ENCODE results near the gene ATP6V1G2. TPM values are rescaled to one million over a fixed set of nuclear protein-coding genes. Genes with fewer than 3 reads are reported as not detected.
A peak's percentile ranks its signal among the peaks of the same experiment; 100 is the strongest.

Gene ATP6V1G2
- total and polyA plus RNA-seq, 4 donors: 0.28 to 1.5 (median 0.52) TPM

- Histone ChIP-seq H3K4me3 (no peak overlapping the region), H3K4me1 (ENCODE audit: control insufficient read depth in 5 of 5, insufficient read depth in 5 of 5, low read length in 5 of 5) (peaks cover 0 to 6% (median 1%) of the 10 kb centered on the region in 5 donors), H3K27ac (ENCODE audit: low read depth in 1 of 2, low read length in 1 of 2) (no peak overlapping the region), H3K36me3 (ENCODE audit: control insufficient read depth in 4 of 4, insufficient read depth in 4 of 4, low read length in 4 of 4) (peaks cover 31 to 53% (median 46%) of the 10 kb centered on the region in 4 donors), H3K27me3 (ENCODE audit: control insufficient read depth in 3 of 3, insufficient read depth in 3 of 3, low read length in 2 of 3) (no peaks in the 10 kb centered on the region), H3K9ac (ENCODE audit: insufficient read depth in 1 of 2, low read length in 2 of 2) (no peak overlapping the region), H3K9me3 (ENCODE audit: control insufficient read depth in 4 of 4, insufficient read depth in 3 of 4, low read length in 3 of 4) (no peaks in the 10 kb centered on the region)
- no peak for TF ChIP-seq CTCF (IDR thresholded peaks at IDR 0.05; ENCODE audit: control extremely low read depth, extremely low read depth)
- WGBS, 2 donors: 94% methylated on average over 7 of the region's 7 CpGs
- DNase-seq: no peak
- no peak for ATAC-seq (ENCODE audit: insufficient read depth, low FRiP score)
Observed at GRCh38 chr6:31531162-31531561, 15.2 kb downstream of the ATP6V1G2 start.

- H3K4me1 ChIP-seq (ENCODE audit: control insufficient read depth in 5 of 5, insufficient read depth in 5 of 5, low read length in 5 of 5): peaks cover 0 to 6% (median 3%) of the 10 kb centered on the region in 5 donors
- DNase-seq: no peak
- WGBS, 2 donors: 72 to 81% methylated on average over 5 to 6 of the region's 6 CpGs
- H3K9ac ChIP-seq (ENCODE audit: insufficient read depth in 1 of 2, low read length in 2 of 2): no peak overlapping the region
- H3K27ac ChIP-seq (ENCODE audit: low read depth in 1 of 2, low read length in 1 of 2): no peak overlapping the region
- no peak overlapping the region for H3K4me3 ChIP-seq
- TF ChIP-seq CTCF (IDR thresholded peaks at IDR 0.05; ENCODE audit: control extremely low read depth, extremely low read depth): no peak
- no peaks in the 10 kb centered on the region for H3K27me3 ChIP-seq (ENCODE audit: control insufficient read depth in 3 of 3, insufficient read depth in 3 of 3, low read length in 2 of 3)
- H3K36me3 ChIP-seq (ENCODE audit: control insufficient read depth in 4 of 4, insufficient read depth in 4 of 4, low read length in 4 of 4): peaks cover 26 to 53% (median 42%) of the 10 kb centered on the region in 4 donors
- ATAC-seq (ENCODE audit: insufficient read depth, low FRiP score): no peak
- H3K9me3 ChIP-seq (ENCODE audit: control insufficient read depth in 4 of 4, insufficient read depth in 3 of 4, low read length in 3 of 4): peaks cover 0 to 1% (median 0%) of the 10 kb centered on the region in 4 donors
Observed at GRCh38 chr6:31530659-31531058, 15.7 kb downstream of the ATP6V1G2 start.

GRCh38 chr6:31529329-31530150 lies 16.9 kb downstream of the ATP6V1G2 start:
- H3K4me3 ChIP-seq: no peak overlapping the region
- no peak overlapping the region for H3K9ac ChIP-seq (ENCODE audit: insufficient read depth in 1 of 2, low read length in 2 of 2)
- H3K36me3 ChIP-seq (ENCODE audit: control insufficient read depth in 4 of 4, insufficient read depth in 4 of 4, low read length in 4 of 4): peaks cover 15 to 43% (median 34%) of the 10 kb centered on the region in 4 donors
- TF ChIP-seq CTCF (IDR thresholded peaks at IDR 0.05; ENCODE audit: control extremely low read depth, extremely low read depth): no peak
- WGBS, 2 donors: 54 to 57% methylated on average over 12 of the region's 12 CpGs
- DNase-seq: peak in 1 of 3 donors; percentile 8
- peaks cover 0 to 6% (median 3%) of the 10 kb centered on the region in 5 donors for H3K4me1 ChIP-seq (ENCODE audit: control insufficient read depth in 5 of 5, insufficient read depth in 5 of 5, low read length in 5 of 5)
- peaks cover 0 to 1% (median 0%) of the 10 kb centered on the region in 4 donors for H3K9me3 ChIP-seq (ENCODE audit: control insufficient read depth in 4 of 4, insufficient read depth in 3 of 4, low read length in 3 of 4)
- H3K27me3 ChIP-seq (ENCODE audit: control insufficient read depth in 3 of 3, insufficient read depth in 3 of 3, low read length in 2 of 3): no peaks in the 10 kb centered on the region
- ATAC-seq (ENCODE audit: insufficient read depth, low FRiP score): no peak
- no peak overlapping the region for H3K27ac ChIP-seq (ENCODE audit: low read depth in 1 of 2, low read length in 1 of 2)

Data from lung (tissue), 12 donors.